Ovary (tissue), 3 donors: ENCODE results near the gene SH3GLB2.

Source experiments
- EP300 ChIP-seq: sonication (generic); formaldehyde crosslinking; IDR thresholded peaks from one replicate; pipeline ENCODE4 v1.6.1; 2017; ENCODE audit warnings: antibody characterized with exemption
- POLR2A ChIP-seq: fragments of 450-650 bp; IDR thresholded peaks from one replicate; pipeline ENCODE4 v1.6.1; 2017; ENCODE audit warnings: antibody characterized with exemption, mild to moderate bottlenecking, moderate library complexity
- TF ChIP-seq, protein P1 (sequence below), 3 donors: fragments of 450-650 bp in 2 of 3; fragments of 200-600 bp in 1 of 3; IDR thresholded peaks; one replicate each; pipeline versions ENCODE4 v1.5.1 to v1.8.0; 2016 to 2022; ENCODE audit warnings: antibody characterized with exemption in 3 of 3, mild to moderate bottlenecking in 1 of 3
- donor health status: DM: no; HTN: no; CAD: no.

GRCh38 chr9:129032541-129033159 lies 4.5 kb upstream of the SH3GLB2 start:
- TF ChIP-seq, protein P1, sequence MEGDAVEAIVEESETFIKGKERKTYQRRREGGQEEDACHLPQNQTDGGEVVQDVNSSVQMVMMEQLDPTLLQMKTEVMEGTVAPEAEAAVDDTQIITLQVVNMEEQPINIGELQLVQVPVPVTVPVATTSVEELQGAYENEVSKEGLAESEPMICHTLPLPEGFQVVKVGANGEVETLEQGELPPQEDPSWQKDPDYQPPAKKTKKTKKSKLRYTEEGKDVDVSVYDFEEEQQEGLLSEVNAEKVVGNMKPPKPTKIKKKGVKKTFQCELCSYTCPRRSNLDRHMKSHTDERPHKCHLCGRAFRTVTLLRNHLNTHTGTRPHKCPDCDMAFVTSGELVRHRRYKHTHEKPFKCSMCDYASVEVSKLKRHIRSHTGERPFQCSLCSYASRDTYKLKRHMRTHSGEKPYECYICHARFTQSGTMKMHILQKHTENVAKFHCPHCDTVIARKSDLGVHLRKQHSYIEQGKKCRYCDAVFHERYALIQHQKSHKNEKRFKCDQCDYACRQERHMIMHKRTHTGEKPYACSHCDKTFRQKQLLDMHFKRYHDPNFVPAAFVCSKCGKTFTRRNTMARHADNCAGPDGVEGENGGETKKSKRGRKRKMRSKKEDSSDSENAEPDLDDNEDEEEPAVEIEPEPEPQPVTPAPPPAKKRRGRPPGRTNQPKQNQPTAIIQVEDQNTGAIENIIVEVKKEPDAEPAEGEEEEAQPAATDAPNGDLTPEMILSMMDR (IDR thresholded peaks at IDR 0.05): no peak
- TF ChIP-seq POLR2A: no peak
- TF ChIP-seq EP300: no peak
